WERI-Rb-1 (cell line): ENCODE measurements around the gene PHF14.
A peak's percentile ranks its signal among the peaks of the same experiment; 100 is the strongest.

Source experiments
- DNase-seq: peaks from one replicate; pipeline ENCODE4 v3.0.0-alpha.2; 2020
- H3K27ac ChIP-seq: fragments of 250-450 bp; sonication (Bioruptor Pico); 2 replicates; pipeline ENCODE4 v1.5.1; 2020; ENCODE audit warnings: mild to moderate bottlenecking, moderate library complexity
- H3K27me3 ChIP-seq: fragments of 250-450 bp; sonication (Bioruptor Pico); 2 replicates; pipeline ENCODE4 v1.5.1; 2021; ENCODE audit warnings: mild to moderate bottlenecking, low read depth, moderate library complexity; ENCODE audit not compliant: insufficient read depth, severe bottlenecking
- H3K36me3 ChIP-seq: fragments of 250-450 bp; sonication (Bioruptor Pico); 2 replicates; pipeline ENCODE4 v1.5.1; 2020; ENCODE audit warnings: mild to moderate bottlenecking, moderate library complexity
- H3K4me3 ChIP-seq: 2 replicates; pipeline ENCODE4 v1.5.1; 2011; ENCODE audit warnings: low read depth, mild to moderate bottlenecking, control low read depth, low read length
- H3K9me3 ChIP-seq: fragments of 250-450 bp; sonication (Bioruptor Pico); 2 replicates; pipeline ENCODE4 v1.5.1; 2021; ENCODE audit warnings: mild to moderate bottlenecking, moderate library complexity; ENCODE audit not compliant: severe bottlenecking
- CTCF ChIP-seq: IDR thresholded peaks from 2 replicates; pipeline ENCODE4 v1.5.1; 2011; ENCODE audit warnings: low read depth, mild to moderate bottlenecking, control low read depth, inconsistent platforms, low read length

PHF14 gene

GRCh38 chr7:11171569-11172192 is 198.0 kb downstream of the PHF14 start:
- Histone ChIP-seq H3K27ac (peak overlapping the region; percentile 32), H3K9me3 (no peaks in the 10 kb centered on the region), H3K36me3 (no peaks in the 10 kb centered on the region), H3K4me3 (no peak overlapping the region), H3K27me3 (no peaks in the 10 kb centered on the region)
- no peak for TF ChIP-seq CTCF
- DNase-seq, result peak; percentile 82

- Histone ChIP-seq H3K27me3 (no peaks in the 10 kb centered on the region), H3K27ac (no peak overlapping the region), H3K4me3 (no peak overlapping the region), H3K9me3 (no peaks in the 10 kb centered on the region), H3K36me3 (no peaks in the 10 kb centered on the region)
- DNase-seq, result no peak
- no peak for TF ChIP-seq CTCF
Observed at GRCh38 chr7:11172835-11173234, 199.2 kb downstream of the PHF14 start.

- H3K27me3 ChIP-seq, result no peaks in the 10 kb centered on the region
- no peaks in the 10 kb centered on the region for H3K9me3 ChIP-seq
- no peak overlapping the region for H3K27ac ChIP-seq
- H3K36me3 ChIP-seq, result no peaks in the 10 kb centered on the region
- no peak for DNase-seq
- no peak overlapping the region for H3K4me3 ChIP-seq
- TF ChIP-seq CTCF, result no peak
Observed at GRCh38 chr7:11175371-11175770, 201.7 kb downstream of the PHF14 start.

GRCh38 chr7:11175887-11176286 is 202.2 kb downstream of the PHF14 start:
- no peak for DNase-seq
- no peak for TF ChIP-seq CTCF

GRCh38 chr7:11176985-11177555 is 203.4 kb downstream of the PHF14 start:
- Histone ChIP-seq H3K4me3 (no peak overlapping the region), H3K27me3 (no peaks in the 10 kb centered on the region), H3K36me3 (no peaks in the 10 kb centered on the region), H3K27ac (no peak overlapping the region), H3K9me3 (no peaks in the 10 kb centered on the region)
- TF ChIP-seq CTCF, result no peak
- DNase-seq, result no peak

More at GRCh38 chr7:11175887-11176286, 202.2 kb downstream of the PHF14 start:
- H3K27me3 ChIP-seq, result no peaks in the 10 kb centered on the region
- H3K9me3 ChIP-seq, result no peaks in the 10 kb centered on the region
- H3K36me3 ChIP-seq, result no peaks in the 10 kb centered on the region
- no peak overlapping the region for H3K4me3 ChIP-seq
- H3K27ac ChIP-seq, result no peak overlapping the region

- Histone ChIP-seq H3K27me3 (no peaks in the 10 kb centered on the region), H3K36me3 (no peaks in the 10 kb centered on the region), H3K27ac (no peak overlapping the region), H3K9me3 (no peaks in the 10 kb centered on the region), H3K4me3 (no peak overlapping the region)
- no peak for TF ChIP-seq CTCF
- no peak for DNase-seq
Observed at GRCh38 chr7:11177793-11178192, 204.1 kb downstream of the PHF14 start.
